Colon (tissue), 2 donors: Measurements from ENCODE around the gene RNF2.
A peak's percentile ranks its signal among the peaks of the same experiment; 100 is the strongest.

ENCODE experiments used
- FAIRE-seq: peaks from 2 replicates; lab custom pipeline; 2012; peaks lifted over from hg19 to GRCh38; lab: Jason Lieb, UNC
- donor health status: control.
- donor health status: control.

The RNF2 gene

DNA sequence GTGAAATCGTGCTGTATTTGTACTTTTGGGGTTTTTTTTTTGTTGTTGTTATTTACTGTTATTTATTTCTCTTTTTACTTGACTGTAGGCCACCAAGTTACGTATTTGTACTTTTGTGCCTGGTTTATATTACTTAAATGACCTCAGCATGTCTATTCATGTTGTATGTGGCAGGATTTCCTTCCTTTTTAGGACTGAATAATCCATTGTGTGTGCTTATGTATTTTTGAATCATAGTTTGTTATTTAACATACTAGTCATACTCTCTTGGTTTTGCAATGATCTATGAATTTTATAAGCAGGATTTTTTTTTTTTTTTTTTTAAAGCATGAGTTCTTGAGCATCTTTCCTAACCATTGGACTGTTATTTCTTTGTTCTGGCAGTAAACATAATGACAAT, 51.2 kb downstream of the RNF2 start:
- FAIRE-seq, result no peak

- no peak for FAIRE-seq
Measured at GRCh38 chr1:185104083-185104482, 58.7 kb downstream of the RNF2 start.

GRCh38 chr1:185105121-185105520, 59.8 kb downstream of the RNF2 start:
- no peak for FAIRE-seq

GRCh38 chr1:185108321-185108720, 63.0 kb downstream of the RNF2 start:
- no peak for FAIRE-seq

DNA sequence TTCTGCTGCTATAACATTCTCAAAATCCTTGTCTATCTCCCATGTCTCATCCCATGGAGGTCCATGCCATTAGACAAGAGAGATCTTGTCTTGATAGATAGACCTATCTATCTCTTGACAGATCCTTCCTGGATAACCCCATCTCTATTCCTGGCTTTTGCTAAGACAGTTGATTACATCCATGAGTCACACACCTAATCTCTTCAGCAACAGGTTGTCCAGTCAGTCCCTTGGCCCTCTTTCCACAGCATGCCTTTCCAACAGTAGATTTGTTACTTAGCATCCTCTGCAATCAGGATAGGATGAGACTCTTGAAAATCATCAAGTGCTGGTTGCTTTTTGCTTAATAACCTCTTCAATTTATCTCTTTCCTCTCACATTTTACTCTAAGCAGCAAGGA, 64.8 kb downstream of the RNF2 start:
- no peak for FAIRE-seq

GRCh38 chr1:185111873-185112272, 66.5 kb downstream of the RNF2 start:
- FAIRE-seq, result no peak

- no peak for FAIRE-seq
Measured at GRCh38 chr1:185112356-185112755, 67.0 kb downstream of the RNF2 start.

- FAIRE-seq, result no peak
Measured at GRCh38 chr1:185129708-185130107, 84.3 kb downstream of the RNF2 start.

- FAIRE-seq, result no peak
Measured at GRCh38 chr1:185132534-185132933, 87.2 kb downstream of the RNF2 start.

DNA sequence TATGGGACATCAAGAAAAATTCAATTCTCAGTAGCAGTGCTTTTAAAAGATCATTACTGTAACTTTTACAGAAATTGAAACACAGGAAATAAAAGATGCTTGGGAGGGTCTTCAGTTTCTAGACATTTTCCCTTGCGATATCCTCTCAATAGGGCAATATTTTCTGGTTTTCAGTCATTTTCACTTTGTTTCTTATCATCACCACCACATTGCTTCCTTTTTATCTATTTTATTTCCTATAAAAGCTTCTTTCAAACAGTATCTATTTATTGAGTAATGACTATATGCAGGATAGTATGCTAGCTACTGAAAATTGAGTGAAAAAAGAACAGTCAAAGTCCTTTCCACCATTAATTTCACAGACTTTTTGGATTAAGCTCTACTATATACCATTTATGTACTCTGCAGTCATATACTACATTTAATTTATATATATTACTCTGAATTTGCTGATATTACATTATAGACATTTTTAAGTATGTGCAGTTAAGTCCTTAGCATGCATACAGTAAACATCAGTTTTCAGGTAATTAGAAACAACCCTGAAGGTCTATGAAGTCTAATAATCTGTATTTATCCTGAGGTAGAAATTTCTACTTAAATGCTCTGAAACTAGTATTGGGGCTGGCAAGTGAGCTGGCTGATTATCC, 92.7 kb downstream of the RNF2 start:
- no peak for FAIRE-seq

DNA sequence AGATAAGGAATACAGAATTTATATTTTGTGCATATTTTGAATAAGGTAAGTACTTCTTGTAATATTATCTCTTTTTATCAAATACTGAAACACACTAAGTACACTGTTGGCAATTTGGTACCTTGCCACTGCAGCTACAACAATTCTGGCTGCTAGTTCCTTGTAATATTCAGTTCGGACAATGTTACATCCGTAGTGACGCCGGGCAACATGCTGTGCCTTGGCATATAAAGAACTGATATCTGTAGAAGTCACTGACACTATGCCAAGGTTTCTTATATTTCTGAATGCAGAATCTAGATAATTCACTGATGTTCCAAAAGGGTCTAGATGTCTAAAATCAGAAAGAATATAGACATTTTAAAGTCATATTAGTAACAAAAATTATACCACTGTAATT, 93.9 kb downstream of the RNF2 start:
- FAIRE-seq, result no peak

DNA sequence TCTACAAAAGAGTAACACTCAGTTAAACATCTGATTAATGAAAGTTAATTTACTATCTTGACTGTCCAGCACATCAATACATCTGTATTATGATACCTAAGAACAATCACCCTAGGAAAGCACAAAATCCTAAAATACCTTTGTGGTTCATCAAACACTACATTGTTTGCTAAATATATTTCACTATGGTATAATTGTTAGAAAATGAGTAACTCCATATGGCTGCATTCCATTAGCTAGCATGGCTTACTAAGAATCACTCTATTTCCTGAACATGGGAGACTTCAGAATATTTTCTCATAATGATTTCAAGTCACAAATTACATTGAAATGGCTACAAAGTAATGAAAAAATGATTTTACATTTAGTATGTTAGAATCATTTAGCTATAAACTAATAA, 98.9 kb downstream of the RNF2 start:
- FAIRE-seq, result peak; percentile 43

DNA sequence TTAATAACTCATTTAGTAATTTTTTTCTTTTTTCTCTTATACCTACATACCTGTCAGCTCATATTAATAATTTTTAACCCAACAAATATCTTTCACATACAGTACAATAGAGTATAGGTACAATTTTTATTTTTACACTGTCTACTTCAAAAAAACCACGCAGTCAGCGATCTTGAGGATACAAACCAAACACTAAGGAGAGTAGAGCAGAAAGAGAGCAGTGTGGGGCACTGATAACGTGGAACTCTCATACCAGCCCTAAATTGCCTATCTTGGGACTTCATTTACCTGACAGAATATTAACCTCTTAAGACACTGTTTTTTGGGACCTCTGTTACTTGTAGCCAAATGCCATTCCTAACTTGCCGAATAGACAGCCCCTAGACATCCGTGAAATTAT, 105.9 kb downstream of the RNF2 start:
- no peak for FAIRE-seq
